Measurements from ENCODE around the gene ACAD11.
A peak's percentile ranks its signal among the peaks of the same experiment; 100 is the strongest.
"Not testable (repeated sequence)": the region's sequence is repeated elsewhere in the genome, so short reads cannot be mapped to it uniquely, and the experiment has no call there.

Gene ACAD11

DNA sequence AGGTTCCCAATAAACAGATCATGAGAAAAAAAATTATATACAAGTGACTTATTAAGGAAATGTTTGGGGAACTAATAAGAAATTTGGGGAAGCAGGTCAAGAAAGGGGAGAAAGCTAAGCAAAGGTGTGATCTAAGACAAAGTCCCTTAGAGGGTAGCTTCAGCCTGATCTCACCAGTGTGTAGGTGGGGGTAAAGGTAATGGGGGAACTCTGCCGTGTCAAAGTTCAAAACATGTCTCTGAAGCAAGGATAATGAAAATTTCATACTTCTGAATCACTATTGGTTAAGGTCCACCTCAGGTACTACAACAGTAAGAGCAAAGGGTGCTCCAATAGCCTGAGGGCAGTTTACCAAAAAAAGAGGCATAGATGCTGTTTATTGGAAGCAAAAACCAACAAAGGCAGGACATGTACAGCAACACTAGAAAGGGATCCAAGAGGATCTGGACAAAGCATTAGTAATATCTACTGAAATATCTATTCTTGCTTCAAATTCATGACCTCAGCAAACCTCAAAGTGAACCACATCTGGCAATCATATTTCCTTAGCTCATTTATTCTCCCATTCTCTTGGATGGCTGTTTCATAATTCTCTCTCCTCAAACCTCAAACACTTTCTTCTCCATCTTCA, 6.9 kb downstream of the ACAD11 start:
- DNase-seq (ENCODE audit: low read depth in 2 of 2), result peak in 1 of 2 donors; percentile 49

DNA sequence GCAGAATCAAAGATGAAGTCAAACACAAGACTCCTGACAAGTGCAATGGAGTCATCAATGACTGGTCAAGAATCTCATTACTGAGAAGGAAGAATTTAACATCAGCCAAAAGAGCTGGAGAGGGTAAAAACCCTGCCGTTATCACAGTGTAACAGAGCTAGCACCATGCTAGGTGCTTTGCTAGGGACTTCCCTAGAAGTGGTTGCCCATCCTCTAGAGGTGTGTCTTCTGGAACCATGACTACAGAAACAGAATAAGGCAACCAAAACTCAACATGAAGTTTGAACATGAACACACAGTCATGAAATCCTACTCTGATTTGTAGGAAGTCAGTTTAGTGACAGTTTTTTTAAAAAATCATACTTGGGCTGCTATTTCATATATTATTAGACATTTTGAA, 9.5 kb downstream of the ACAD11 start:
- TF ChIP-seq, protein P1, sequence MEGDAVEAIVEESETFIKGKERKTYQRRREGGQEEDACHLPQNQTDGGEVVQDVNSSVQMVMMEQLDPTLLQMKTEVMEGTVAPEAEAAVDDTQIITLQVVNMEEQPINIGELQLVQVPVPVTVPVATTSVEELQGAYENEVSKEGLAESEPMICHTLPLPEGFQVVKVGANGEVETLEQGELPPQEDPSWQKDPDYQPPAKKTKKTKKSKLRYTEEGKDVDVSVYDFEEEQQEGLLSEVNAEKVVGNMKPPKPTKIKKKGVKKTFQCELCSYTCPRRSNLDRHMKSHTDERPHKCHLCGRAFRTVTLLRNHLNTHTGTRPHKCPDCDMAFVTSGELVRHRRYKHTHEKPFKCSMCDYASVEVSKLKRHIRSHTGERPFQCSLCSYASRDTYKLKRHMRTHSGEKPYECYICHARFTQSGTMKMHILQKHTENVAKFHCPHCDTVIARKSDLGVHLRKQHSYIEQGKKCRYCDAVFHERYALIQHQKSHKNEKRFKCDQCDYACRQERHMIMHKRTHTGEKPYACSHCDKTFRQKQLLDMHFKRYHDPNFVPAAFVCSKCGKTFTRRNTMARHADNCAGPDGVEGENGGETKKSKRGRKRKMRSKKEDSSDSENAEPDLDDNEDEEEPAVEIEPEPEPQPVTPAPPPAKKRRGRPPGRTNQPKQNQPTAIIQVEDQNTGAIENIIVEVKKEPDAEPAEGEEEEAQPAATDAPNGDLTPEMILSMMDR (IDR thresholded peaks at IDR 0.05; ENCODE audit: low read depth, low read length), result no peak
- H3K4me3 ChIP-seq (replicated peaks in 1 of 2; ENCODE audit: low read depth in 2 of 2, low read length in 2 of 2), result no peak overlapping the region
- DNase-seq (ENCODE audit: low read depth in 2 of 2), result no peak

More for the DNA sequence above, 6.9 kb downstream of the ACAD11 start:
- H3K4me3 ChIP-seq (replicated peaks in 1 of 2; ENCODE audit: low read depth in 2 of 2, low read length in 2 of 2), result no peak overlapping the region
- TF ChIP-seq, protein P1 (IDR thresholded peaks at IDR 0.05; ENCODE audit: low read depth, low read length), result no peak

DNA sequence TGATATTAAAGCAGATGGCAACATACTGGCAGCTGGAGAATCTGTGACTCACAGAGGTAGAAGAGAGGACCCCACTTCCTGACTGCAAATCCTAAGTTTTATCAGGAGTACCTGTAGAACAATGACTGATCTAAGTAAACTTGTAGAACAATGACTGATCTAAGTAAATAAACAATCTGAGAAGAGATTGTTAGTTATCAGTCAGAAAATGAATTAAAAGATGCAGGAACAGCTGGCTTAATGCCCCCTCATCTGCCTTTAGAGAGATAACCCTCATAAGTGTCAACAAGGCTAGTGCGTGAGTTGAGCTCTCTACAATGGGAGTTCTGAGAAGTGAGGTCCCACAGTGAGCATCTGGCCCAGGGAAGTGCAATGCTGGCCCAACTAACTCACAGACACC, 14.6 kb downstream of the ACAD11 start:
- H3K4me3 ChIP-seq (replicated peaks in 1 of 2; ENCODE audit: low read depth in 2 of 2, low read length in 2 of 2), result no peak overlapping the region
- DNase-seq (ENCODE audit: low read depth in 2 of 2), result no peak
- TF ChIP-seq, protein P1 (IDR thresholded peaks at IDR 0.05; ENCODE audit: low read depth, low read length), result no peak

DNA sequence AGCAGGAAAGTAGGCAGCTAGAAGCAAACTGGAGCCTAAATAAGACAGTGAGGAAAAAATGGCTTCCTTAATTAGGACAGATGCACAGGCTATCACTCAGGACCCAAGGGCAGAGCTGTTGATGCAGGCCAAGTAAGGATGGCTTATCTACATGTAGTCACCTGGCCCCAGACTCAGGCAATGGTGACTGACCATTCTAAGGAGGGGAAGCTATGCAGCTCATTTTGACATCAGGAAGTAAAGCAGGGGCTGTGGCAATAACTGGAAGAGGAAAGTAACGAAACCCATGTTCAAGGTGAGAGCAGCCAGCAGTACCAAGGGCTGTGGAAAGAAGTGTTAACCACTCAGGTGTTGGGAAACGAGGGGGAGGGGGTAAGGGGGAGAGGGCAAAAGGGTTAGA, 16.2 kb downstream of the ACAD11 start:
- no peak for DNase-seq (ENCODE audit: low read depth in 2 of 2)

DNA sequence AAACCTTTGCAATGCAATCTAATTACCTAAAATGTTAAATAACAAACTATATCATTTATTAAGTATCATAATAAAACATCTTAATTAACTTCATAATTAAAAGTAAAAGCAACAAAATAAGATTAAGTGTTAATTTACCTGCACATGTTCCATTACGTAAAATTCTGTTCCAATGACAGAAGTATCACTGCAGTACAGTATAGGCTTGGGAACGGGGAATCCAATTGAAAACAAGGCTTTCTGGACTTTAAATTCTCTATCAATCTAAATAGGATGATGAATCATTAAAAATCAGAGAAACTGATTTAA, 17.1 kb downstream of the ACAD11 start:
- no peak for DNase-seq (ENCODE audit: low read depth in 2 of 2)
- no peak overlapping the region for H3K4me3 ChIP-seq (replicated peaks in 1 of 2; ENCODE audit: low read depth in 2 of 2, low read length in 2 of 2)
- TF ChIP-seq, protein P1 (IDR thresholded peaks at IDR 0.05; ENCODE audit: low read depth, low read length), result no peak

More for the DNA sequence above, 16.2 kb downstream of the ACAD11 start:
- H3K4me3 ChIP-seq (replicated peaks in 1 of 2; ENCODE audit: low read depth in 2 of 2, low read length in 2 of 2), result no peak overlapping the region
- TF ChIP-seq, protein P1 (IDR thresholded peaks at IDR 0.05; ENCODE audit: low read depth, low read length), result no peak

DNA sequence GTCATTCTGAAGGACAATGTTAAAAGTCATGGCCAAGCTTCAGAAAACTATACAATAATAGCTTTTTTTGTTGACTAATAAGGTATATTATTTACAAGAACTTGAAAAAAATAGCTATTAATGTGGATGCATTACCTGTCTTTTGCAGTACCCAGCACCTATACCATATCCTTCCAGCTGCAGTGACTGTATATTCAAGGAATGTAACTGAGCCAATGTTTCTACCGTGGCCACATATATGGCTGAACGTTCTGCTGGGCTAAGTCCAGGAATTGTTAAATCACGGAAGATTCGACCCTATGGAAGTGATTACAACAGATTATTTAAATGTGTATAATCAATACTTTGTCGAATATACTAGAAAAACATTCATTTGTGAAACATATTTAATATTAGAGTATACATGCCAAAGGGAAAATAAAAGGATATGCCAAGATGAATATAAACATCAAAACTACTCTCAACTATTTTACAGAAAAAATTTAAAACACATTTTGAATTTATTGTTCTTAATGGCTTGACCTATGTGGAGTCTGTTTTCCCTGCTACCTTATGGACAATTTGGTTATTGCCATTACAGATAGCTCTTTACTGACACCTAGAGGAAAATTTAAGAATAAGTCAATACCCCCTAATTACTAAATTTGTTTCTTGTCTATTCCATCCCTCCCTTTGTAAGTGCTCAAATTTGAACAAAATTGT, 17.6 kb downstream of the ACAD11 start:
- H3K4me3 ChIP-seq (replicated peaks in 1 of 2; ENCODE audit: low read depth in 2 of 2, low read length in 2 of 2), result no peak overlapping the region
- peak; percentile 77 to 78 for DNase-seq (ENCODE audit: low read depth in 2 of 2)
- TF ChIP-seq, protein P1 (IDR thresholded peaks at IDR 0.05; ENCODE audit: low read depth, low read length), result peak; percentile 57

DNA sequence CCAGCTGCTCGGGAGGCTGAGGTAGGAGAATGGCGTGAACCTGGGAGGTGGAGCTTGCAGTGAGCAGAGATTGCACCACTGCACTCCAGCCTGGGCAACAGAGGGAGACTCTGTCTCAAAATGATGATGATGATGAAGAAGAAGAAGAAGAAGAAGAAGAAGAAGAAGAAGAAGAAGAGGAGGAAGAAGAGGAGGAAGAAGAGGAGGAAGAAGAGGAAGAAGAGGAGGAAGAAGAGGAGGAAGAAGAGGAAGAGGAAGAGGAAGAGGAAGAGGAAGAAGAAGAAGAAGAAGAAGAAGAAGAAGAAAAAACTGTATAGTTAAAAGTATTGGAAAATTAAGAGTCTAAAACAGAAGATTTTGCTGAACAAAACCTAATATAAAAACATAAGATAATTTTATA, 18.2 kb downstream of the ACAD11 start:
- not testable (repeated sequence) for DNase-seq (ENCODE audit: low read depth in 2 of 2); H3K4me3 ChIP-seq (replicated peaks in 1 of 2; ENCODE audit: low read depth in 2 of 2, low read length in 2 of 2)
